GM12865 (cell line): ENCODE data around the gene MAGEF1.
"Not testable (repeated sequence)": the region's sequence is repeated elsewhere in the genome, so short reads cannot be mapped to it uniquely, and the experiment has no call there.

ENCODE experiments used
- DNase-seq: peaks from one replicate; pipeline ENCODE4 v3.0.0; 2010; ENCODE audit warnings: low read depth
- H3K4me3 ChIP-seq: 2 replicates; pipeline ENCODE4 v1.5.1; 2011; ENCODE audit warnings: mild to moderate bottlenecking, low read depth, low read length, control low read depth
- TF ChIP-seq, protein P1 (sequence below): IDR thresholded peaks from 2 replicates; pipeline ENCODE4 v1.5.1; 2011; ENCODE audit warnings: low read length, control low read depth, low read depth, inconsistent platforms; ENCODE audit not compliant: insufficient read depth; ENCODE audit errors: missing control alignments

The MAGEF1 gene

DNA sequence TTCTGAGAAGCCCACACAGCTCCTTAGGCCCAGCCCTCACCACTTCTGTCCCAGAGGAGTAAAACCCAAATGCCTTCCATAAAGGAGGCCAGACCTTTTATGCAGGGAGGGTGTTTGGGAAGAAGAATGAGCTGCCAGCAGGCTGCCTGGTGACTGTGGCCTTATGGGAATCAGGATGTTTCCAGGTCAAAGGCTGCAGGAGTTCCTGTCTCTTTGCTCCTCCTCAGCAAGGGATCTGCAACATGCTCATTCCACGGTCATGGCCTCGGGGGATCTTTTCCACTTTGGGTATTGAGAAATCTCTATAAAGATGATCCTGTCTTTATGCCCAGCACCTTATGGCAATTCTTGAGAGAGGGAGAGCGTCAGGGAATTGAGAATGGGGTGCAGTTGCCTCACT is 25.2 kb upstream of the MAGEF1 start:
- no peak overlapping the region for H3K4me3 ChIP-seq
- DNase-seq = no peak
- TF ChIP-seq, protein P1, sequence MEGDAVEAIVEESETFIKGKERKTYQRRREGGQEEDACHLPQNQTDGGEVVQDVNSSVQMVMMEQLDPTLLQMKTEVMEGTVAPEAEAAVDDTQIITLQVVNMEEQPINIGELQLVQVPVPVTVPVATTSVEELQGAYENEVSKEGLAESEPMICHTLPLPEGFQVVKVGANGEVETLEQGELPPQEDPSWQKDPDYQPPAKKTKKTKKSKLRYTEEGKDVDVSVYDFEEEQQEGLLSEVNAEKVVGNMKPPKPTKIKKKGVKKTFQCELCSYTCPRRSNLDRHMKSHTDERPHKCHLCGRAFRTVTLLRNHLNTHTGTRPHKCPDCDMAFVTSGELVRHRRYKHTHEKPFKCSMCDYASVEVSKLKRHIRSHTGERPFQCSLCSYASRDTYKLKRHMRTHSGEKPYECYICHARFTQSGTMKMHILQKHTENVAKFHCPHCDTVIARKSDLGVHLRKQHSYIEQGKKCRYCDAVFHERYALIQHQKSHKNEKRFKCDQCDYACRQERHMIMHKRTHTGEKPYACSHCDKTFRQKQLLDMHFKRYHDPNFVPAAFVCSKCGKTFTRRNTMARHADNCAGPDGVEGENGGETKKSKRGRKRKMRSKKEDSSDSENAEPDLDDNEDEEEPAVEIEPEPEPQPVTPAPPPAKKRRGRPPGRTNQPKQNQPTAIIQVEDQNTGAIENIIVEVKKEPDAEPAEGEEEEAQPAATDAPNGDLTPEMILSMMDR = no peak

DNA sequence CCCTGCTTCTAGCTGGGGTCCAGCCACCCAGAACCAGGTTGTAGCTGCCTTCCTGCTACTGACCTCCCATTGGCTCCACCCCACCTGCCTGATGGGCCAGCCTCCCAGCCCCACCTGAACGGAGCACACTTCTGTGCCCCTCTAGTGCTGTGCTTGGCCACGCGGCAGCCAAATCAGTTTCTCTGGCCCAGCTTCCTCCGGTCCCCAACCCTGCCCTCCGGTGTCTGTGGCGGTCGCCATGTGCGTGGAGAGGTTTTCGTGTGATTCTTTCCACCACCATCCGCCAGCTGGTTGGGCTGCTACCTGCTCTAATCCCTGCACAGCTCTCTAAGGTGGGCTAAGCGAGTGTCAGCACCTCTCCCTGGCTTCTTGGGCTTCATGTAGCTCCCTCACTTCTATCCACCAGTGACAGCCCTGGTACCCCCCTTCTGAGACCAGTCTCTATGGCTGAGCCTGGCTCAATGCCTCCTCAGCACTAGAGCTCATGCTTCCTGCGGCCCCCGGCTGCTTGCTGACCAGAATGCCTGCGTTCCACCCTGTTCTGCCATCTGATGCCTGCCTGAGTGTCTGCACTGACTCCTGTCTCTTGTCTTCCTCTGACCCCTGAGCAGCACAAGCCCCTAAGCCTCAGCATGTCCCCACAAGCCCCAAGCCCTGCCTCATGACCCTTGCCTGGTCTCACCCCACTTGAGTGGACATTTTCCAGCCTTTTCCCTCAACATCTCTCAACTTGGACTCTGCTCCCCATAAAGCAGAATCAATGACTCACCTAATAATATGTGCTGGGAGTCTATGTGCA is 23.2 kb upstream of the MAGEF1 start:
- TF ChIP-seq, protein P1 = no peak
- DNase-seq = no peak

DNA sequence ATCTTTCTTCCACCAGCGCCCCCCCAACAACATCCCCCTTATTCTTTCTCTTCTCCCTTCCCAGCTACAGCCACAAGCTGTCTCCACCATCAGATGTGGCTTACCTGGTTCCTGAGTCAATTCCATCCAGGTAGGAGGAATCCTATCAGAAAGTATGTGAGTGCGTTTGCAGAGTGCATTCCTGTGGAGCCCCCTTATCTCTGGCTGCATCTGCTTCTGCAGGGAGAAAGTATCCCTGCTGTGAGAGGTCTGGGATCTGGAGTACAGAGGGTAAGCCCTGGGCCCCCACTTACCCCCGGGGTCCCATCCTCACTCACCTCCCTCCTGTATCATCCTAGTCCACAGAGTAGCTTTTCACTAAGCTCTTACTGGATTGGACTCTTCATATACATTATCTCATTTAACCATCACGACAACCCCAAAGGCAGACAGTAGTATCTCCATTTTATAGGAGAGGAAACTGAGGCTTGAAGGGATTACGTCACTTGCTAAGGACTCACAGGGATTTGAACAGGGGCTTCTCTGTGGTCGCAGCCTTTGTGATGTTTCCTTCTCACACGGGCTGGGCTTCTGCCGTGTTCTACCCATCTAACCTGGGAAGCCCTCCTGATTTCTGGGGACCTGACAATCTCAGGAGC is 22.2 kb upstream of the MAGEF1 start:
- TF ChIP-seq, protein P1 = no peak
- no peak for DNase-seq
- H3K4me3 ChIP-seq = no peak overlapping the region

More for the DNA sequence above, 23.2 kb upstream of the MAGEF1 start:
- no peak overlapping the region for H3K4me3 ChIP-seq

DNA sequence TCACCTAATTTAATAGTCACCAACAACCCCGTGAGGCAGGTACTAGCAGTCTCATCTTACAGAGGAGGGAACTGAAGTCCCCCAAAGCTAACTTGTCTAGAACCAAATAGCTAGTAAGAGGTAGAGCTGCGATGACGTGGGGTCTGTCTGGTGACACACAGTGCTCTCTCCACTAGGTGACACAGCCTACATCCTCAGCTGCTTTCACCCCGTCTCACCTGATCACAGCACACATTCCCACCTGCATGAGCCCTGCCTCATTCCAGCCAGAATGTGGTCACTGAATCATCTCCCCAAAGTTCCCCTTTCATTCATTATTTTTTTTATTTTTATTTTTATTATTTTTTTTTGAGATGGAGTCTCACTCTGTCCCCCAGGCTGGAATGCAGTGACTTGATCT is 21.3 kb upstream of the MAGEF1 start:
- H3K4me3 ChIP-seq = no peak overlapping the region
- no peak for DNase-seq
- TF ChIP-seq, protein P1 = no peak

DNA sequence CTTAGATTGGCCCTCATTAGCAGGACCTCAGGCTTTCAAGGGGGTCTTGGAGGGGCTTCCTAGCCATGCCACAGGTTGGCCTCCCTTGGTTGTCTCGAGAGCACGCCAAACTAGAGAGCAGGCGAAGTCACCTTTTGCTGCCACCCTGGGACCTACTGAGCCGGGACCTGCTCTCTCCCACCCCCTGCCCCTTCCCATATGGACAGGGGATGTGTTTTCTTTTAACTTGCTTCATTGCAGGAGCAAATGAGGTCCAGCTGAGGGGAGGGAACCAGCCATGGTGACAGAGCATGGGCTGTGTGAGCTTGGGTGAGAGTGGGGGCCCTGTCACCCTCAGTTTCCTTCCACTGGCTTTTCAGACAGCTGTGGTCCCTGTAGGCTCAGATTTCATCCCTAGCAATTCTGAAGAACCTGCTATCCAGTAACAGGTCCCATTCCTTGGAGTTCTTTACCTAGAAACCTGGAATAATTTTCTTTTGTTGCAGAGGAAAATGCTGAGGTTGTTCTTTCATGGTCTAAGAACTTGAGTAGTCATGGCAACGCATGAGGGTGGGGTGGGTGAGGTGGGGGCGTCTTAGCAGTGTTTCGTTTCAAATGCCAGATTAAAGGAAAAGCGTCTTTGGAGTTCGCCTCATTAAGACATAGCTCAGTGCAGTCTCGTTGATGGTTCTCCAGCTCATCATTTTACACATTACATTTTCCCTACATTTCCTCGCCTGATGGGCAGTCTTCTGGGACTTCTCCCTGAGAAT is 20.1 kb upstream of the MAGEF1 start:
- no peak for DNase-seq
- TF ChIP-seq, protein P1 = no peak
- no peak overlapping the region for H3K4me3 ChIP-seq

DNA sequence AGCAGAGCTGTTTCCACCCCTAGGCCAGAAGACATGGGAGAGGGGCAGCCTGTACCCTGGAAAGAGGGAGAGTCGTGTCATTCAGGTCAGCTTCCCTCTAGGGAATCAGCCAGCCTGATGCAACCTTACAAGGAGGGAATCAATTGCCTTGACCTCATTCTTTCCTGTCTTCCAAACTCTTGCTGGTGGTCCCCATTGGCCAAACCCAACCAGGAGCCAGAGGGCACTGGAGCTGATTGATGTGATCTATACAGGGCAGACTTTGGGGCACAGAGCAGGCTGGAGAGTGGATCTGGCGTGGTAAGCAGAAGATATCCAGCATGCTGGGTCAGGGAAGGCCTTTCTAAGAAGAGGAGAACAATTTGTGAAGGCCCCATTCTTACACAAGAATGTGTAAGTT is 19.1 kb upstream of the MAGEF1 start:
- DNase-seq = no peak

DNA sequence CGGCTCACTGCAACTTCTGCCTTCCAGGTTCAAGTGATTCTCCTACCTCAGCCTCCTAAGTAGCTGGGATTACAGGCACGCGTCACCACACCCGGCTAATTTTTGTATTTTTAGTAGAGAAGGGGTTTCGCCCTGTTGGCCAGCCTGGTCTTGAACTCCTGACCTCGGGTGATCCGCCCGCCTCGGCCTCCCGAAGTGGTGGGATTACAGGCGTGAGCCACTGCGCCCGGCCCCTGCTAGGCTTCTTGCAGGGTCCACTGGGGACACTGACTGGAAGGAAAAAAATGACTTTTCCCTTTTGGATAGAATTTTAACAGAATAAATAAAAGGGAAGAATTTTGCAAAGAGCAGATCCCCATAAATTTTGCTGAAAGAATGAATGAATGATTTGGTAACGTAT is 17.3 kb upstream of the MAGEF1 start:
- DNase-seq, H3K4me3 ChIP-seq: not testable (repeated sequence)

More for the DNA sequence above, 19.1 kb upstream of the MAGEF1 start:
- TF ChIP-seq, protein P1 = no peak
- no peak overlapping the region for H3K4me3 ChIP-seq
